ENCODE results near the gene KCNN3.

Gene KCNN3

DNA sequence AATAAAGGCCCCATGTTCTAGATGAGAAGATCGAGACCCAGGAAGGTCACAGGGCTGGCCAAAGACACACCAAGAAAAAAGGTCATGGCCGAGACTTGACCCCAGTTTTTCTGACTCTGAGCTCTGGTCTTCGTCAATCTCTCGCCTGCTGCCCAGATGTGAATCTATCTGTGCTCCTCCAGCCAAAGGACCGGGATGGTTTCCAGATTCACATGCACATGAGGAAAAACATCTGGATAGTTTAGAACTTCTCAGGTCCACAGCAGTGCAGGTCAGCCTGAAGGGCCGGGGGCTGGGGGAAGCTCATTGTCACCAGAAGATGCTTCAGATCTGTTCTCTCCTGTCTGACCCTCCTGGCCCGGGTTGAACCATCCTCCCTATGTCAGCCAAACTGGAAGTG is 49.0 kb downstream of the KCNN3 start:
- no peak for FAIRE-seq
- no peak for TF ChIP-seq TAF1 (IDR thresholded peaks at IDR 0.05; ENCODE audit: borderline replicate concordance, low read depth, low read length)
- no peak for TF ChIP-seq POLR2AphosphoS5 (IDR thresholded peaks at IDR 0.05; ENCODE audit: low read depth, low read length)
- TF ChIP-seq POLR2A (IDR thresholded peaks at IDR 0.05; ENCODE audit: low read depth, low read length) = no peak
- no peak for DNase-seq (ENCODE audit: insufficient read length)

DNA sequence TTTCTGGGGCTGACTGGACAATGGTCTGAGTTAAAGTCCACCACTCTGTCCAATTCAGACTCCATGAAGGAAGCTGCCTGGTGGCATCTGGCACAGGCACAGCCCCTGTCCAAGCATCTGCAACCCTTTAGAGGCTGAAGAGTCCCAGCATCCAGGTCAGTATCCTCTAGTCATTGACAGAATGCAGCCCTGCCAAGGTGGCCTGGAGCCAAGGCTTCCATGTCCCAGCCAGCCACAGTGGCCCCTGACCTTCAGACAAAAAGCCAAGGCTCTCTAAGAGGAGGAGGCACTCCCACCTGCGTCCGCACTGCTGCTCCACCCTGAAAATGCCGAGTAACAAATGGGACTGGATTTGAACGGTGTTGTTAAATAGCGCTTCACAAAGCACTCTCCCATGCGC is 49.4 kb downstream of the KCNN3 start:
- FAIRE-seq = no peak
- no peak for DNase-seq (ENCODE audit: insufficient read length)
- TF ChIP-seq TAF1 (IDR thresholded peaks at IDR 0.05; ENCODE audit: borderline replicate concordance, low read depth, low read length) = no peak
- TF ChIP-seq POLR2A (IDR thresholded peaks at IDR 0.05; ENCODE audit: low read depth, low read length) = no peak
- no peak for TF ChIP-seq POLR2AphosphoS5 (IDR thresholded peaks at IDR 0.05; ENCODE audit: low read depth, low read length)

DNA sequence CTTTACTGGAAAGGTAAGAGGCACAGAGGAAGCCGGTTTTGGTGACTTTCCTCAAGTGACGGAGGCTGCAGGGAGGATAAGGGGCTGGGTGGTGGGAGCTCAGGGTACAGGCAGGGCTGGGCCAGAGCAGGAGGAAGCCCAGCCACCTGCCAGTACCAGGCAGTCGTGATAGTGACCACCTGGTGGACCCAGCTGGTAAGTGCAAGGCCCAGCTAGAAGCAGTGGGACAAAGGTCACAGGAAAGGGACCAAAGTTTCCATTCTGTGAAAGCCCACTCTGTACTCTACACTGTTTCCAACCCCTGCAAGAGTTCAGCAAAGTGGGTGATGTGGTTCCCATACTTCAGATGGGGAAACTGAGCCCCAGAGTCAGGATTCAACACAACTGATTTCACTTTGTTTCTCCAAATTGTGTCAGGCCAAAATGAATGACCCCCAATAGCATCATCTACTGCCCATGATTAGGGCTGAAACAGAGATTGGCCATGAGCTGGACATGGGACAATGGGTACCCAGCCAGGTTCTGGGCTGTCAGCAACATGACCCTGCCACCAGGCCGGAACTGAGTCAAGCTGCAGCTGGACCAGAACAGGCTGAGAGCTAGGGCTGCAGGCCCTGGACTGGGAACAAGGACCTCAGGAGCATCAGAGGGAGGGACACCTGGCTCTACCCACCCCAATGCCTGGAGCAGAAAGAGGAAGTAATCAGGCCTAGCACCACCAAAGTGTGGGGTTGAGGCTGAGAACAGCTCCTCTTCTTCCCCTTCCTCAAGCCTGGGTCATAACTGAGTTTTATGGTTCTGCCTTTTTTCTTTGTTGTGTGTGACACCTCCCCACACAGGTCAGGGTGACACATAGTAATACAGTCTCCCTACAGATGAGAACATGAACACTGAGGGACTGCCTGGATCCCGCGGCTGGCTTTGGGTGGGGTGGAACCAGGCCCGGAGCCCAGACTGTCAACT is 50.2 kb downstream of the KCNN3 start:
- DNase-seq (ENCODE audit: insufficient read length) (no peak), FAIRE-seq (no peak)
- no peak for TF ChIP-seq POLR2A (IDR thresholded peaks at IDR 0.05; ENCODE audit: low read depth, low read length)
- TF ChIP-seq POLR2AphosphoS5 (IDR thresholded peaks at IDR 0.05; ENCODE audit: low read depth, low read length) = no peak
- no peak for TF ChIP-seq TAF1 (IDR thresholded peaks at IDR 0.05; ENCODE audit: borderline replicate concordance, low read depth, low read length)

DNA sequence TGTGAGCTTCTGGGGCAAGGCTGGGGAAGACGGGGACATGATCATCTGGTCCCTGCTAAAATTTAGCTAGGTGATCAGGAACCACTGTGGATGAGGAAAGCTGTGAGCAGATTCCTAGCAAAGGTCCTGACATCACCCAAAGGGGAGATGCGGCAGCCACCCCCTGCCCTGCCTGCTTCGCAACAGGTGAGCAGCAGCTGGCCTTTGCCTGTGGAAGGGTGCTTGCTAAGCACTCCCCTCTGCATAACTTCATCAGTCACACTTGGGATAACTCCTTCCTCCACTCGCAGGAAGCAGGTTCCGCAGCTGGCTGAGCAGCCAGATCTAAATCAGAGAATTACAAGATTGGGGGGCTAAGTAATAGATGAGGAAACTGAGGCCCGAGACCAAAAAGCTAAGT is 51.2 kb downstream of the KCNN3 start:
- FAIRE-seq (no peak), DNase-seq (ENCODE audit: insufficient read length) (no peak)
- TF ChIP-seq POLR2AphosphoS5 (IDR thresholded peaks at IDR 0.05; ENCODE audit: low read depth, low read length) (no peak), POLR2A (IDR thresholded peaks at IDR 0.05; ENCODE audit: low read depth, low read length) (no peak), TAF1 (IDR thresholded peaks at IDR 0.05; ENCODE audit: borderline replicate concordance, low read depth, low read length) (no peak)

DNA sequence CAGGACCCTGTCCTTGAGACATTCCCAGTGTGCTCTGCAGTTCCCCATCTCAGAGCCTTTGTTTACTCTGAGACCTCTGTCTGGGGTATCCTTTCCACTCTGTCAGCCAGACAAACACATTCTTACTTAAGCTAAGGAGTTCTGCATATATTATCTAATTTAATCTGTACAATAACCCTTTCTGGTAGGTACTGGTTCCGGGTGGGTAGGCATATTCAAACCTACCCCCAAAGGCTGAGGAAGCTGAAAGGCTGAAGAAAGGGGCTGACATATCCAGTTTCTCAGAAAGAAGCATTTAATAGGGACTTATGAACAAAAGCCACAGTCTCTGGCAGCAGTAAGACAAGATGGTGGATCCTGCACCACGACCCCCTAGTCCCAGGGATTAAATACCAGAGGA is 53.1 kb downstream of the KCNN3 start:
- TF ChIP-seq POLR2A (IDR thresholded peaks at IDR 0.05; ENCODE audit: low read depth, low read length) (no peak), TAF1 (IDR thresholded peaks at IDR 0.05; ENCODE audit: borderline replicate concordance, low read depth, low read length) (no peak), POLR2AphosphoS5 (IDR thresholded peaks at IDR 0.05; ENCODE audit: low read depth, low read length) (no peak)
- FAIRE-seq (no peak), DNase-seq (ENCODE audit: insufficient read length) (no peak)

GRCh38 chr1:154816369-154816768 is 53.7 kb downstream of the KCNN3 start:
- no peak for FAIRE-seq
- TF ChIP-seq POLR2A (IDR thresholded peaks at IDR 0.05; ENCODE audit: low read depth, low read length) = no peak
- no peak for TF ChIP-seq POLR2AphosphoS5 (IDR thresholded peaks at IDR 0.05; ENCODE audit: low read depth, low read length)
- TF ChIP-seq TAF1 (IDR thresholded peaks at IDR 0.05; ENCODE audit: borderline replicate concordance, low read depth, low read length) = no peak
- no peak for DNase-seq (ENCODE audit: insufficient read length)

- FAIRE-seq (no peak), DNase-seq (ENCODE audit: insufficient read length) (no peak)
Measured at GRCh38 chr1:154813846-154814505, 56.1 kb downstream of the KCNN3 start.

GRCh38 chr1:154813300-154813816 is 56.7 kb downstream of the KCNN3 start:
- FAIRE-seq (no peak), DNase-seq (ENCODE audit: insufficient read length) (no peak)
- TF ChIP-seq POLR2A (IDR thresholded peaks at IDR 0.05; ENCODE audit: low read depth, low read length) (no peak), POLR2AphosphoS5 (IDR thresholded peaks at IDR 0.05; ENCODE audit: low read depth, low read length) (no peak), TAF1 (IDR thresholded peaks at IDR 0.05; ENCODE audit: borderline replicate concordance, low read depth, low read length) (no peak)

More at GRCh38 chr1:154813846-154814505, 56.1 kb downstream of the KCNN3 start:
- TF ChIP-seq POLR2AphosphoS5 (IDR thresholded peaks at IDR 0.05; ENCODE audit: low read depth, low read length) = no peak
- no peak for TF ChIP-seq TAF1 (IDR thresholded peaks at IDR 0.05; ENCODE audit: borderline replicate concordance, low read depth, low read length)
- no peak for TF ChIP-seq POLR2A (IDR thresholded peaks at IDR 0.05; ENCODE audit: low read depth, low read length)

DNA sequence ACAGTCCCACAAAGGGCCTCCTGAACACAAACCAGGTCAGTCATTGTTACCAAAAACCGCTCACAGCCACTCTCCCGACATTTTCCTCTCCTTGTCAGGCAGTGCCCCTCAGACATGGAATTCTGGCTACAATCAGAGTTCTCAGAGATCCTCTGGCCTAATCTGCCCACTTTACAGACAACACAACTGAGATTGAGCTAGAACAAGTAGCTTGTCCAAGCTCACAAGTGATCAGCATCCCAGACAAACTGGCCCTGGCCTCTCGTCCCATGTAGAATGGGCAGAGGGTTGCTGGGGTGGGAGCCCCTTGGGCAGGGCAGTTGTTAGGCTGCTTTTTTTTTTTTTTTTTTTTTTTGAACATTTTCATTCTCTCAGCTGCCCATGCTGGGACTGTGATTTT is 57.2 kb downstream of the KCNN3 start:
- TF ChIP-seq POLR2A (IDR thresholded peaks at IDR 0.05; ENCODE audit: low read depth, low read length) (no peak), TAF1 (IDR thresholded peaks at IDR 0.05; ENCODE audit: borderline replicate concordance, low read depth, low read length) (no peak), POLR2AphosphoS5 (IDR thresholded peaks at IDR 0.05; ENCODE audit: low read depth, low read length) (no peak)

DNA sequence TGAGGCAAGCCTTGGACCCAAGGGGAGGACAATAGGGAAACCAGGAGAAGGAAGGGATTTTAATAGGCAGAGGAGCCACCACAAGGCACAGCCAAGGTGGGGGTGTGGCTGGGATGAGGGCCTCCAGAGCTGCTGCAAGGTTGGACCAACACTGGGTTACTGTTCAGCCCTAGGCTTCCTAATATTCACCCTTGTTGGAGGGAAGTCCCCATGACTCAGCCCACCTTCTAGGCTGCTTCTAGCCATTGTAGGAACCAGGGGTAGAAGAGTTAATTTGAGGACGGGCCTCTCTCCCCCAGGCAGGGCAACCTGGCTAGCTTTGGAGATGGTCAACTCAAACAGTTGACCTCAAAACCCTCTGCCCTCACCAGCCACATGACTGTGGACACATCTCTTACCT is 59.5 kb downstream of the KCNN3 start:
- DNase-seq (ENCODE audit: insufficient read length) = no peak
- peak; percentile 79 for FAIRE-seq
- no peak for TF ChIP-seq POLR2AphosphoS5 (IDR thresholded peaks at IDR 0.05; ENCODE audit: low read depth, low read length)
- no peak for TF ChIP-seq POLR2A (IDR thresholded peaks at IDR 0.05; ENCODE audit: low read depth, low read length)
- no peak for TF ChIP-seq TAF1 (IDR thresholded peaks at IDR 0.05; ENCODE audit: borderline replicate concordance, low read depth, low read length)

More for the DNA sequence above, 57.2 kb downstream of the KCNN3 start:
- FAIRE-seq (no peak), DNase-seq (ENCODE audit: insufficient read length) (no peak)
